ENCODE results near the gene PRAMEF18.
"Not testable (repeated sequence)": the region's sequence is repeated elsewhere in the genome, so short reads cannot be mapped to it uniquely, and the experiment has no call there.

PRAMEF18 gene

GRCh38 chr1:13201309-13201708 is 24.6 kb downstream of the PRAMEF18 start, which contains the start of gene PRAMEF13:
Gene PRAMEF13, minus strand, starts transcription at chr1:13201409. Its CDS starts 1,820 bp downstream, at chr1:13199589.
- not testable (repeated sequence) for DNase-seq (ENCODE audit: low spot score)
